Measurements from ENCODE around the gene ANO8. TPM values are rescaled to one million over a fixed set of nuclear protein-coding genes. Genes with fewer than 3 reads are reported as not detected.

The ANO8 gene
- total RNA-seq, 1 donor from 2014 or later: 16.7 TPM

- Mint-ChIP-seq H3K36me3 (ENCODE audit: low read depth) (peaks cover 8% of the 10 kb centered on the region), H3K4me3 (ENCODE audit: unreplicated experiment) (peak overlapping the region; percentile 78), H3K9me3 (ENCODE audit: low read depth) (no peaks in the 10 kb centered on the region), H3K27ac (ENCODE audit: unreplicated experiment) (peak overlapping the region; percentile 36), H3K4me1 (ENCODE audit: low read depth) (peaks cover 29% of the 10 kb centered on the region), H3K27me3 (ENCODE audit: low read depth) (no peaks in the 10 kb centered on the region)
- TF ChIP-seq CTCF (IDR thresholded peaks at IDR 0.05): no peak
- no peak for DNase-seq (ENCODE audit: low spot score)
Measured at GRCh38 chr19:17333611-17334413, 843 bp downstream of the ANO8 start.

GRCh38 chr19:17332677-17333581 lies 1.7 kb downstream of the ANO8 start:
- Mint-ChIP-seq H3K4me3 (ENCODE audit: unreplicated experiment) (peak overlapping the region; percentile 12), H3K27me3 (ENCODE audit: low read depth) (no peaks in the 10 kb centered on the region), H3K27ac (ENCODE audit: unreplicated experiment) (no peak overlapping the region), H3K36me3 (ENCODE audit: low read depth) (peaks cover 8% of the 10 kb centered on the region), H3K4me1 (ENCODE audit: low read depth) (peaks cover 24% of the 10 kb centered on the region), H3K9me3 (ENCODE audit: low read depth) (no peaks in the 10 kb centered on the region)
- TF ChIP-seq CTCF (IDR thresholded peaks at IDR 0.05): no peak
- DNase-seq (ENCODE audit: low spot score): no peak

- Mint-ChIP-seq H3K9me3 (ENCODE audit: low read depth) (no peaks in the 10 kb centered on the region), H3K27me3 (ENCODE audit: low read depth) (no peaks in the 10 kb centered on the region), H3K4me3 (ENCODE audit: unreplicated experiment) (no peak overlapping the region), H3K36me3 (ENCODE audit: low read depth) (peaks cover 8% of the 10 kb centered on the region), H3K4me1 (ENCODE audit: low read depth) (peaks cover 19% of the 10 kb centered on the region), H3K27ac (ENCODE audit: unreplicated experiment) (no peak overlapping the region)
- no peak for DNase-seq (ENCODE audit: low spot score)
- no peak for TF ChIP-seq CTCF (IDR thresholded peaks at IDR 0.05)
Measured at GRCh38 chr19:17332360-17332676, 2.3 kb downstream of the ANO8 start.

GRCh38 chr19:17331045-17331558 lies 3.6 kb downstream of the ANO8 start:
- TF ChIP-seq CTCF (IDR thresholded peaks at IDR 0.05): no peak
- no peaks in the 10 kb centered on the region for H3K27me3 Mint-ChIP-seq (ENCODE audit: low read depth)
- H3K9me3 Mint-ChIP-seq (ENCODE audit: low read depth): no peaks in the 10 kb centered on the region
- DNase-seq (ENCODE audit: low spot score): no peak
- H3K36me3 Mint-ChIP-seq (ENCODE audit: low read depth): peaks cover 8% of the 10 kb centered on the region
- peaks cover 15% of the 10 kb centered on the region for H3K4me1 Mint-ChIP-seq (ENCODE audit: low read depth)
- no peak overlapping the region for H3K4me3 Mint-ChIP-seq (ENCODE audit: unreplicated experiment)
- no peak overlapping the region for H3K27ac Mint-ChIP-seq (ENCODE audit: unreplicated experiment)

All from chondrocyte (in vitro differentiated cells).